ENCODE data around the gene DNAJC8.

DNAJC8 gene

GRCh38 chr1:28159680-28160079, 73.1 kb downstream of the DNAJC8 start:
- H4K8ac ChIP-seq (ENCODE audit: low read depth, low read length): no peak overlapping the region
- H3K18ac ChIP-seq (ENCODE audit: low read length): no peak overlapping the region
- H2BK120ac ChIP-seq (ENCODE audit: low read depth, low read length): no peak overlapping the region
- H3K4me2 ChIP-seq (ENCODE audit: insufficient read depth, low read length, poor library complexity, severe bottlenecking): no peak overlapping the region
- no peak overlapping the region for H2BK5ac ChIP-seq (ENCODE audit: low read length)
- no peak overlapping the region for H2AFZ ChIP-seq (ENCODE audit: low read length)
- H3K14ac ChIP-seq (ENCODE audit: low read length): no peak overlapping the region
- DNase-seq (ENCODE audit: low spot score): no peak
- H2BK12ac ChIP-seq (ENCODE audit: low read length): no peak overlapping the region
- H2AK5ac ChIP-seq (ENCODE audit: low read depth, low read length): no peak overlapping the region
- H3K4me3 ChIP-seq (ENCODE audit: low read length in 2 of 2): no peak overlapping the region
- H4K91ac ChIP-seq (ENCODE audit: low read depth, low read length, poor library complexity): no peak overlapping the region
- no peak overlapping the region for H2BK15ac ChIP-seq (ENCODE audit: low read length)
- H3K27ac ChIP-seq (replicated peaks; ENCODE audit: low read length): no peak overlapping the region
- H3K4me1 ChIP-seq (ENCODE audit: control insufficient read depth in 2 of 2, insufficient read depth in 1 of 2, low read depth in 1 of 2, low read length in 2 of 2): peaks cover 2 to 11% of the 10 kb centered on the region in 2 donors
- no peak overlapping the region for H3K9ac ChIP-seq (ENCODE audit: low read depth, low read length, poor library complexity)
- no peak overlapping the region for H3K23ac ChIP-seq (ENCODE audit: low read depth, low read length, poor library complexity)
- WGBS, 2 donors (ENCODE audit: extremely low coverage in 2 of 2, insufficient read length in 2 of 2, insufficient replicate concordance in 1 of 2): no CpG with 5 or more reads among the region's 7 CpGs
- no peaks in the 10 kb centered on the region for H3K36me3 ChIP-seq (replicated peaks in 1 of 2; ENCODE audit: control insufficient read depth in 2 of 2, insufficient read depth in 2 of 2, low read length in 2 of 2)
- H3K27me3 ChIP-seq (ENCODE audit: control insufficient read depth in 3 of 3, insufficient read depth in 3 of 3, low read depth in 1 of 3, low read length in 3 of 3): no peaks in the 10 kb centered on the region
- H3K9me3 ChIP-seq (replicated peaks in 1 of 2; ENCODE audit: control insufficient read depth in 2 of 2, insufficient read depth in 1 of 2, low read depth in 1 of 2, low read length in 2 of 2): no peaks in the 10 kb centered on the region
- no peak overlapping the region for H3K4ac ChIP-seq (ENCODE audit: low read length)
- H3K79me1 ChIP-seq (ENCODE audit: low read depth, low read length): no peaks in the 10 kb centered on the region

GRCh38 chr1:28159243-28159642, 73.6 kb downstream of the DNAJC8 start:
- peaks cover 0 to 6% of the 10 kb centered on the region in 2 donors for H3K4me1 ChIP-seq (ENCODE audit: control insufficient read depth in 2 of 2, insufficient read depth in 1 of 2, low read depth in 1 of 2, low read length in 2 of 2)
- H4K8ac ChIP-seq (ENCODE audit: low read depth, low read length): no peak overlapping the region
- H3K4me3 ChIP-seq (ENCODE audit: low read length in 2 of 2): no peak overlapping the region
- H3K4ac ChIP-seq (ENCODE audit: low read length): no peak overlapping the region
- no peaks in the 10 kb centered on the region for H3K36me3 ChIP-seq (replicated peaks in 1 of 2; ENCODE audit: control insufficient read depth in 2 of 2, insufficient read depth in 2 of 2, low read length in 2 of 2)
- H3K4me2 ChIP-seq (ENCODE audit: insufficient read depth, low read length, poor library complexity, severe bottlenecking): no peak overlapping the region
- no peak overlapping the region for H3K23ac ChIP-seq (ENCODE audit: low read depth, low read length, poor library complexity)
- H4K91ac ChIP-seq (ENCODE audit: low read depth, low read length, poor library complexity): no peak overlapping the region
- H2BK12ac ChIP-seq (ENCODE audit: low read length): no peak overlapping the region
- WGBS, 2 donors (ENCODE audit: extremely low coverage in 2 of 2, insufficient read length in 2 of 2, insufficient replicate concordance in 1 of 2): no CpG with 5 or more reads among the region's 4 CpGs
- no peak overlapping the region for H3K18ac ChIP-seq (ENCODE audit: low read length)
- H2AK5ac ChIP-seq (ENCODE audit: low read depth, low read length): no peak overlapping the region
- H3K9me3 ChIP-seq (replicated peaks in 1 of 2; ENCODE audit: control insufficient read depth in 2 of 2, insufficient read depth in 1 of 2, low read depth in 1 of 2, low read length in 2 of 2): no peaks in the 10 kb centered on the region
- H3K27ac ChIP-seq (replicated peaks; ENCODE audit: low read length): no peak overlapping the region
- DNase-seq (ENCODE audit: low spot score): no peak
- H3K27me3 ChIP-seq (ENCODE audit: control insufficient read depth in 3 of 3, insufficient read depth in 3 of 3, low read depth in 1 of 3, low read length in 3 of 3): no peaks in the 10 kb centered on the region
- no peak overlapping the region for H3K14ac ChIP-seq (ENCODE audit: low read length)
- no peak overlapping the region for H3K9ac ChIP-seq (ENCODE audit: low read depth, low read length, poor library complexity)
- no peak overlapping the region for H2BK15ac ChIP-seq (ENCODE audit: low read length)
- H2BK120ac ChIP-seq (ENCODE audit: low read depth, low read length): no peak overlapping the region
- H3K79me1 ChIP-seq (ENCODE audit: low read depth, low read length): no peaks in the 10 kb centered on the region
- H2AFZ ChIP-seq (ENCODE audit: low read length): peak overlapping the region; percentile 8
- no peak overlapping the region for H2BK5ac ChIP-seq (ENCODE audit: low read length)

- Histone ChIP-seq H3K4me1 (ENCODE audit: control insufficient read depth in 2 of 2, insufficient read depth in 1 of 2, low read depth in 1 of 2, low read length in 2 of 2) (no peaks in the 10 kb centered on the region), H3K27ac (replicated peaks; ENCODE audit: low read length) (no peak overlapping the region), H3K9ac (ENCODE audit: low read depth, low read length, poor library complexity) (no peak overlapping the region), H4K91ac (ENCODE audit: low read depth, low read length, poor library complexity) (no peak overlapping the region), H4K8ac (ENCODE audit: low read depth, low read length) (no peak overlapping the region), H3K4ac (ENCODE audit: low read length) (no peak overlapping the region), H2BK15ac (ENCODE audit: low read length) (no peak overlapping the region), H2AK5ac (ENCODE audit: low read depth, low read length) (no peak overlapping the region), H2BK12ac (ENCODE audit: low read length) (no peak overlapping the region), H3K4me2 (ENCODE audit: insufficient read depth, low read length, poor library complexity, severe bottlenecking) (no peak overlapping the region), H3K14ac (ENCODE audit: low read length) (no peak overlapping the region), H3K36me3 (replicated peaks in 1 of 2; ENCODE audit: control insufficient read depth in 2 of 2, insufficient read depth in 2 of 2, low read length in 2 of 2) (no peaks in the 10 kb centered on the region), H3K18ac (ENCODE audit: low read length) (no peak overlapping the region), H3K9me3 (replicated peaks in 1 of 2; ENCODE audit: control insufficient read depth in 2 of 2, insufficient read depth in 1 of 2, low read depth in 1 of 2, low read length in 2 of 2) (no peaks in the 10 kb centered on the region), H3K4me3 (ENCODE audit: low read length in 2 of 2) (no peak overlapping the region), H3K79me1 (ENCODE audit: low read depth, low read length) (no peaks in the 10 kb centered on the region), H2BK5ac (ENCODE audit: low read length) (no peak overlapping the region), H3K27me3 (ENCODE audit: control insufficient read depth in 3 of 3, insufficient read depth in 3 of 3, low read depth in 1 of 3, low read length in 3 of 3) (no peaks in the 10 kb centered on the region), H3K23ac (ENCODE audit: low read depth, low read length, poor library complexity) (no peak overlapping the region), H2BK120ac (ENCODE audit: low read depth, low read length) (no peak overlapping the region), H2AFZ (ENCODE audit: low read length) (no peak overlapping the region)
- no peak for DNase-seq (ENCODE audit: low spot score)
- no CpG with 5 or more reads among the region's 8 CpGs for WGBS, 2 donors (ENCODE audit: extremely low coverage in 2 of 2, insufficient read length in 2 of 2, insufficient replicate concordance in 1 of 2)
These were observed 74.9 kb downstream of the DNAJC8 start for GRCh38 chr1:28157894-28158293.

GRCh38 chr1:28156821-28157220, 76.0 kb downstream of the DNAJC8 start:
- Histone ChIP-seq H3K14ac (ENCODE audit: low read length) (peak overlapping the region; percentile 5), H3K36me3 (replicated peaks in 1 of 2; ENCODE audit: control insufficient read depth in 2 of 2, insufficient read depth in 2 of 2, low read length in 2 of 2) (no peaks in the 10 kb centered on the region), H4K91ac (ENCODE audit: low read depth, low read length, poor library complexity) (no peak overlapping the region), H3K9ac (ENCODE audit: low read depth, low read length, poor library complexity) (no peak overlapping the region), H2BK120ac (ENCODE audit: low read depth, low read length) (peak overlapping the region; percentile 82), H4K8ac (ENCODE audit: low read depth, low read length) (no peak overlapping the region), H3K18ac (ENCODE audit: low read length) (peak overlapping the region; percentile 39), H3K4ac (ENCODE audit: low read length) (no peak overlapping the region), H2BK15ac (ENCODE audit: low read length) (no peak overlapping the region), H3K23ac (ENCODE audit: low read depth, low read length, poor library complexity) (no peak overlapping the region), H3K4me3 (ENCODE audit: low read length in 2 of 2) (no peak overlapping the region), H2AFZ (ENCODE audit: low read length) (no peak overlapping the region), H2BK12ac (ENCODE audit: low read length) (peak overlapping the region; percentile 42), H3K4me2 (ENCODE audit: insufficient read depth, low read length, poor library complexity, severe bottlenecking) (no peak overlapping the region), H3K27ac (replicated peaks; ENCODE audit: low read length) (no peak overlapping the region), H3K27me3 (ENCODE audit: control insufficient read depth in 3 of 3, insufficient read depth in 3 of 3, low read depth in 1 of 3, low read length in 3 of 3) (no peaks in the 10 kb centered on the region), H2BK5ac (ENCODE audit: low read length) (no peak overlapping the region), H3K4me1 (ENCODE audit: control insufficient read depth in 2 of 2, insufficient read depth in 1 of 2, low read depth in 1 of 2, low read length in 2 of 2) (no peaks in the 10 kb centered on the region), H2AK5ac (ENCODE audit: low read depth, low read length) (no peak overlapping the region), H3K9me3 (replicated peaks in 1 of 2; ENCODE audit: control insufficient read depth in 2 of 2, insufficient read depth in 1 of 2, low read depth in 1 of 2, low read length in 2 of 2) (no peaks in the 10 kb centered on the region), H3K79me1 (ENCODE audit: low read depth, low read length) (no peaks in the 10 kb centered on the region)
- no CpG with 5 or more reads among the region's 4 CpGs for WGBS, 2 donors (ENCODE audit: extremely low coverage in 2 of 2, insufficient read length in 2 of 2, insufficient replicate concordance in 1 of 2)
- DNase-seq (ENCODE audit: low spot score): no peak
